ENCODE measurements around the gene GOLM1.

- TF ChIP-seq EZH2 (IDR thresholded peaks at IDR 0.05; ENCODE audit: borderline replicate concordance, low read depth, low read length, severe bottlenecking): no peak
- TF ChIP-seq CTCF (IDR thresholded peaks at IDR 0.05; ENCODE audit: extremely low read depth in 1 of 2, insufficient read depth in 1 of 2, low read depth in 1 of 2, low read length in 2 of 2): no peak
- TF ChIP-seq JUN (IDR thresholded peaks at IDR 0.05; ENCODE audit: borderline replicate concordance, insufficient read depth, insufficient read length, low read depth): no peak
- TF ChIP-seq POLR2AphosphoS5 (IDR thresholded peaks at IDR 0.05; ENCODE audit: insufficient read depth, low read depth, low read length): no peak
- no peak for TF ChIP-seq POLR2A (IDR thresholded peaks at IDR 0.05; ENCODE audit: low read depth, low read length)
- no peak for TF ChIP-seq FOS (IDR thresholded peaks at IDR 0.05; ENCODE audit: borderline replicate concordance, insufficient read depth, low read length)
- no peak for TF ChIP-seq MAX (IDR thresholded peaks at IDR 0.05; ENCODE audit: insufficient read depth, insufficient read length)
Measured at GRCh38 chr9:86020731-86021130, 78.6 kb downstream of the GOLM1 start.
